ENCODE results near the gene VAV3.
"Not testable (repeated sequence)": the region's sequence is repeated elsewhere in the genome, so short reads cannot be mapped to it uniquely, and the experiment has no call there.

The VAV3 gene

DNA sequence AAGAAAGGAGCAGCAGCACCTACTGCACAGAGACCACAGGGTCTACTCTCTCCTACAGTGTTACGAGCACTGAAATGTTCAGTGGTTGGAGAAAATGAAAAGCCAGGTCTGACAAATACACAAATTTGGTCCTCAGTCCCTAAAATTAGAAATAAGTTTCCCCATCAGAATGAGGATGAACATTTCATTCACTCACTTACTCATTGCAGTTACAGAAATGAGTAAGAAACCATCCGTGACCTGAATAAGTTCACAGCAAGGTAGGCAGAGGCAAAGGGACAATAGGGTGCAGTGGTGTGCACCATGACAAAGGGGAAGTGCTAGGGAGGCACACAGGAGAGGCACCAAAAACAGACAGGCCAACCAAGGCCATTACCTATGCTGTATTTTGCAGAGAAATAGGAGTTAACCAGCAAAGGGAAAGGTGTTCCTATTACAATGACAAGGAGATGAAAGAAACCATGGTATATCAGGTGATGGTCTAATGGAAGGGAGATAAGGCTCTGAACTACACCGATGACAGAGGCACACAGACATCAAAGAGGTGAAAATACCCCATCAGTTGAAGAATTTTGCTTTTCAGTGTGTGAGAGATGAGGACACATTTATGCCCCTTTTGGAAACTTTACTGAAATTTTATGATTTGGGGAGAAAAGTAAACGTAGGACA, 29.4 kb downstream of the VAV3 start:
- no peak for DNase-seq

DNA sequence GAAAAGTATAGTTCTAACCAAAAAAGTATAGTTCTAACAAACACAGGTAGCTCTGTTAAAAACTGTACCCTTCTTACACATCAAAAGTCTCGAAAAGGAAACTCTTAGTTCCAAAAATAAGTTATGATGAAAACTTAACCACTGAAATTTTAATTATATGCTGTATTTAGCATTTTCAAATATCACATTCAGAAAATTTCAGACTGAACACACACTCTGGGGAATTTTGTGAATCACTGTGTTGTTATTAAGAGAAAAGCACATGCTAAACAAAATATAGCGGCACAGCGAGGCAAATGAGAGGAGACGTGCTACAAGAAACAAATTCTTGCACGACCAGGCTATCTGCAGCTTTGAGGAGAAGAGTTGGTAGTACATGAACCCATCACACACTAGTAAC, 30.4 kb downstream of the VAV3 start:
- no peak for DNase-seq

DNA sequence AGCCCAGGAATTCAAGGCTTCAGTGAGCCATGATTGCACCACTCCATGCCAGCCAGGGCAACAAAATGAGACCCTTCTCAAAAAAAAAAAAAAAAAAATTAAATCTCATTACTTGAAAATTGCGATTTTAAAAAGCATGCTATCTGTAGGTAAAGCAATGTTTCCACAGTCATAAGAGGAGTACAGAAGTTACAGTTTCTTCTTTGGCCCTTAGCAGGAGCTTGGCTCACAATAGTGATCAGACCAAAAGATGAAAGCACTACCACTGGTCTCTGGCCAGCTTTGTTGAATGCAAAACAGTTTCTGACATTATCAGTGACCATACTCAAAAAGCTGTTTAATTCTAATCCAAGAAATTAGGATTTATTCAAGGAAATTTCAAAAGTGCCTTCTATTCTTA, 31.2 kb downstream of the VAV3 start:
- DNase-seq: no peak

GRCh38 chr1:107930292-107930691, 34.7 kb downstream of the VAV3 start:
- DNase-seq: no peak

DNA sequence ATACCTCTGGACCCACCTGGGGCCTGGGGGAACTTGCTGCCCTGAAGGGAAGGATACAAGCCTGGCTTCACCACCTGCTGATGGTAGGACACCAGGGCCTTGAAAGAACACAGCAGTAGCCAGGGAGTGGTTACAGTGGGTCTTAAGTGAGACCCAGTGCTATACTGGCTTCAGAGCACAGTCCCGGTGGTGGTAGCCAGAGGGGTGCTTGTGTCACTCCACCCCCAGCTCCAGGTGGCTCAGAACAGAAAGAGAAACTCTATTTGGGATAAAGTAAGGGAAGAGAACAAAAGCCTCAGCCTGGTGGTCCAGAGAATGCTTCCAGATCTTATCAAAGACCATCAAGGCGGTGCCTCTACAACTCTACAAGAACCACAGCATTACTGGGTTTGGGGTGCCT, 37.2 kb downstream of the VAV3 start:
- DNase-seq: no peak

DNA sequence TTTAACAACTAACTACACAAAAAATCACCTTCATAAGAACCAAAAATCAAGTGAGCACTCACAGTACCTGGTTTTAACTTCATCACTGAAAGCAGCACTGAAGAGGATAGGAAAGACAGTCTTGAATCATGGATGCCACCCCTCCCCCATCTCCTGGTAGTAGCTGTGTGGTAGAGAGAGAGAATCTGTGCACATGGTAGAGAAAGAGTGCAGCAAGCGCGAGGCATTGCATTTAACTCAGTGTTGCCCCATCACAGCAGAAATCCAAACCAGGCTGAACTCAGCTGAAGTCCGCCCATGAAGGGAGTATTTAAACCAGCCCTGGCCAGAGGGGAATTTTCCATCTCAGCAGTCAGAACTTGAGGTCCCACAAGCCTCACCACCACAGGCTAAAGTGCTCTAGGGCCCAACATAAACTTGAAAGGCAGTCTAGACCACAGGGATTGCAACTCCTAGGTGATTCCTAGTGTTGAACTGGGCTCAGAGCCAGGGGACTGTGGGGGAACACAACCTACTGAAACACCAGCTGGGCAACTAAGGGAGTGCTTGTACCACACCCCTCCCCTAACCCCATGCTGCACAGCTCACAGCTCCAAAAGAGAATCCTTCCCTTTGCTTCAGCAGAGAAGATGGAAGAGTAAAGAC, 38.4 kb downstream of the VAV3 start:
- DNase-seq: peak; percentile 83

GRCh38 chr1:107925565-107925964, 39.4 kb downstream of the VAV3 start:
- DNase-seq: no peak

DNA sequence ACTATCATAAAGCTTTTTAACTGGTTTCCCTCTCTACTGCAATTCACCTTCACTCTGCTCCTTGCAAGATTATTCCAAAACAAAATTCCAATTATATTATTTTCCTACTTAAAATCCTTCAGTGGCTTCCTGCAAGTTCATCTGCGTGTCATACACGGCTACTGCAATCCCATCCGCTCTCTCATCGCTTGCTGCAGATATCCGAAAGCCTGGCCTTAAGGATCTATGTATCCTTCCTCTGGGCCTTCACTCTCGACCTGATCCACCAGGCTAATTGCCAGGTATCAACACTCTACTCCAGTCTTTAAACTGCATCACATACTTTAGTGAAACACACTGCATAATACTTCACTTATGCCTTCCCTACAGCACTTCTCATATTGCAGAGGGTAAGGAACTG, 44.0 kb downstream of the VAV3 start:
- peak; percentile 24 for DNase-seq

DNA sequence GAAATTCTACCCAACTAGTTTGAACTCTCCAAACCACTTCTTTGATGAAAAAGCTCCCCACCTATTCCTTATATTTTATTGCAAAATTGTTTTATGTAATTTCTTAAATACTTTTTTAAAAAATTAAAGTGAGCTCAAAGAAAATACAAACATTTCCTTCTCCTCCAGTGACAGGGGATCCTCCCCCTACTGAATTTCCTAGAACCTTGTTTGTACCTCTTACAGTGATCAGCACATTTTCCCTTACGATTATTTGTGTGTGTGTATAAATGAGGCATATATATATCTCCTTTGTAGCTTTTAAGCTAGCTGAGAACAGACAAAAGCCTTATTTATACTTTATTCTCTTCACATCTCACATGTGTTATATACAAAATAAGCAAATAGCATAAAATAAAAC, 44.4 kb downstream of the VAV3 start:
- peak; percentile 32 for DNase-seq

DNA sequence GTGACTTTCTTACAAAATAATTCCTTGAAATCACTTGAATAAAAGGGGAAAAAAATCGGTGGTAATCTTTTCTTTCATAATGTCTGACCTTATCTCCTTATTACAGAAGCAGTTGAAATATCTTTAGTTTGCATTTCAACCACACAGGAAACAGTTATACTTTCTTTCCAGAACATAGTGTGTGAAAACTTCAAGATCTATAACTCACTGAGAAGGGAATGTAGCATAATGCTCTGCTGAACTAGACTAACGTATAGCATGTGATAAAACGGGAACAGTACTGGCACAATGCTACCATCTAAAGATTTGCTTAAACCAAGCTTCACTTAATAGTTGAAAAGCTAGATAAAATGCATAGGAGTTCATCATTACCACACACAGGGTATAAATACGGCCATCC, 45.0 kb downstream of the VAV3 start:
- peak; percentile 97 for DNase-seq

GRCh38 chr1:107914119-107914765, 50.7 kb downstream of the VAV3 start:
- peak; percentile 77 for DNase-seq

- DNase-seq: no peak
These were observed 52.3 kb downstream of the VAV3 start for GRCh38 chr1:107912656-107913055.

DNA sequence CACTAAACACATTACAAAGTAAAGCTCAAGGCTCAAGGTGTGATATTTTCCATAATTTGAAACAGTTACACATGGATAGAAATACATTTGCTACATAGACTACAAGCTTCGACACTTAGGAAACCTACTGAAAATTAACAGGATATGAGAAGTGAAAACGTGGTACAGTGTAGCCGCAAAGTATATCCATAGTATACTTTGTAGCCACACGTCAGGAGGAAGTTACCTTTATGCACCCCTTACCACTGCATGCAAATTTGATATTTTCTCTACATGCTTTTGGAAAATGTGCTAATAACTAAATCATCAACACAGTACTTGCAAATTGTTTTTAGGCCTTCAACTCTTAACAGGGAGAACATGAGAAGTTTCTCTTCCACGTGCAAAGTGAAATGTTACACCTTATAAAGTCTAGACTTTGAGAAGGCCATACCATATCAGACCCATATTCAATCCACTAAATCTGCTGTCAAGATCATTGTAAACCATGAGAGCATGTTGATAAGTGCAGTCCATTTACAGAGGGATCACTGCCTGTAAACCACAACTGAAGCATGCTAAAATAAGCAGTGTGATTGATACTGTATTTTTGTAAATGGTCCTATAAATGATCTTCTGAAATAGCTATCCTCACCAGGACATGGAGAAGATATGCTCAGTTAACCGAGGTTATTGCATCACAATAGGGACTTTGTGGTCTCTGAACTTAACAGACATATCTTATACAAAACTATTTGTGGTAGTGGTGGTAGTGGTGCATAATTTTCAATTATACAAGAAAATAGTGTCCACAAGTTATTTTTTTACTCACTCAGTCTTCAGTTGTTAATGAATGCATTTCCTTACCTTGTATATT, 64.7 kb downstream of the VAV3 start:
- DNase-seq: peak; percentile 28

DNA sequence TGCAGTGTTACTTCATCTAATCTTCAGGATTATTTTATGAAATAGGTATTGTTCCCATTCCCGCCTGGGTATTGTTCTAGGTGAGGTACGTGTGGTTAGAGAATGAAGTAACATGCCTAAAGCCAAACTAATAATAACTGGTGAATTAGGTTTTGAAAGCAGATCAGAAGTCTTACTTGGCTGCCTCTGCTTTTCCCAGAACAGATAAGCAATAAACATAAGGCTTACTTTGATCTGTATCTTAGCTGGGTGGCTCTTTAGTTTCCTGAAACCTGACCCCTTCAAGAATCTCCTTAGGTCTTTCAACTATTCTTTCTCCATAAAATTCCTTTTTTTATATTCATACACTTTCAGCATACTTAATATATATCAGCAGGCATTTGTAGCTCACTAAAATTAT, 65.3 kb downstream of the VAV3 start:
- DNase-seq: peak; percentile 54

- peak; percentile 84 for DNase-seq
These were observed 67.3 kb downstream of the VAV3 start for GRCh38 chr1:107897438-107898345.

- DNase-seq: peak; percentile 41
These were observed 68.0 kb downstream of the VAV3 start for GRCh38 chr1:107896936-107897335.

DNA sequence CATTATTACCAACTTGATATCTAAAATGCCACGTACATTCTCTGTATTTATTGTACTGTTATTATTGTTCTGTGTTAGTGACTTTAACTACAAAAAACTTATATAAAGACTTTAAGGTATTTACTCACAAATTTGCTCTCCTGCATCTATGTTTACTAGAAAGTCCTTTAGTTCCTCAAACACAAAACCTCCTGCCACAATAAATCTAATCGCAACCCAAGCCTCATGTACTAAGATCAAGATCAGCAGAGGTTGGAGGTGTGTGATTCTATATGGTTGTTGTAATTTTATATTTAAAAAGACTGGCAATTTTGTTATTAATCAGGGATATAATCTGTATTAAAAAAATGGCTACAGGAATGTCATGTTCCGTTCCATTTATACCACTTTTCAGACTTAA, 68.6 kb downstream of the VAV3 start:
- no peak for DNase-seq

DNA sequence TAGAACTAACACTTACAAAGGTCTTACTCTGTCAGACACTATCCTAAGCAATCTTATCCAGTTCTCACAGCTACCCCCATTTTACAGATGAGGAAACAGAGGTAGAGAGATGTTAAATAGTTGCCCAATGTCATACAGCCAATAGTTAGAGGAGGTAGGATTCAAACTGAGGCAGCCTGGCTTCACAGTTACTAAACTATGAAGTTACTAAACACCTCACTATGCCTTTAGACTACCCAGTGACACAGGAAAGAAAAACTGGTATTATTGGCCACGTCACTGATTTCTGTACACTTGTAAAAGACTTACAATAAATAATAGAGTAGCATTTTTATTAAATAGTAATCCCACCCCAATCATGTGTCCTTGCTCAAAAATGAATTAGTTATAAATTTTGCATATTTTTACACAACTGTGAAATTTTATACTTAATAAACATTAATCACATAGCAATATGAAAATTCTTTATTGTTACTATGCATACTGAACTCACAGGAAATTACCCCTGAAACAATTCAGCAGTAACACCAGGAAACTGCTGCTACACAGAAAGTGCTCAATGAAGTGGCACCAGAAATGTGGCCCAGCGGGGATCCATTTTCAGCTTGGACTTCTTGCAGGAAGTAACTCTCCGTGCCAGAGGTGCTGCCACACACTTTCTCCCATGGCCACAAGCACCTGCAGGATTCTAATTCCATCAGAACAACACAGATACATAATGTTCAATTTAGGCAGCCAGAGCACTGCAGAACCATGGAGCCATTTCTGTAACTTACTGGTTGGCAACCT, 69.4 kb downstream of the VAV3 start:
- no peak for DNase-seq

- peak; percentile 28 for DNase-seq
These were observed 70.4 kb downstream of the VAV3 start for GRCh38 chr1:107894605-107895004.

- not testable (repeated sequence) for DNase-seq
These were observed 71.6 kb downstream of the VAV3 start for GRCh38 chr1:107893350-107893749.

- DNase-seq: no peak
These were observed 75.5 kb downstream of the VAV3 start for GRCh38 chr1:107889524-107889923.

Measured in GF-D8 (cell line).